HepG2 (cell line): ENCODE measurements around the gene JMJD7. TPM values are rescaled to one million over a fixed set of nuclear protein-coding genes. Genes with fewer than 3 reads are reported as not detected.

Experiments
- EP300 ChIP-seq, 3 experiments: sonication (generic) in 1 of 3; formaldehyde crosslinking in 1 of 3; IDR thresholded peaks; 2 replicates each; pipeline versions ENCODE4 v1.5.1 to v1.6.1; 2011 to 2020; ENCODE audit warnings: low read depth in 2 of 3, low read length in 2 of 3, borderline replicate concordance in 1 of 3, improper control_type of control experiment in 1 of 3, mild to moderate bottlenecking in 1 of 3, missing genetic modification reagents in 1 of 3, moderate library complexity in 1 of 3
- GATAD1 ChIP-seq: IDR thresholded peaks from 2 replicates; pipeline ENCODE4 v1.6.1; 2016; ENCODE audit warnings: missing genetic modification reagents, missing compliant biosample characterization
- JARID2 ChIP-seq: sonication (generic); formaldehyde crosslinking; IDR thresholded peaks from 2 replicates; pipeline ENCODE4 v1.8.1; 2023; ENCODE audit warnings: missing genetic modification reagents, inconsistent platforms; ENCODE audit not compliant: insufficient replicate concordance
- JUN ChIP-seq: sonication (generic); formaldehyde crosslinking; IDR thresholded peaks from 2 replicates; pipeline ENCODE4 v1.4.0; 2020; ENCODE audit warnings: mild to moderate bottlenecking, missing genetic modification reagents
- MYNN ChIP-seq: sonication (generic); formaldehyde crosslinking; IDR thresholded peaks from 2 replicates; pipeline ENCODE4 v1.4.0; 2020; ENCODE audit warnings: mild to moderate bottlenecking, low read depth, missing genetic modification reagents
- NAIF1 ChIP-seq: sonication (generic); formaldehyde crosslinking; IDR thresholded peaks from 2 replicates; pipeline ENCODE4 v1.5.0; 2020; ENCODE audit warnings: mild to moderate bottlenecking, missing genetic modification reagents, borderline replicate concordance
- NFKBIZ ChIP-seq: IDR thresholded peaks from 2 replicates; pipeline ENCODE4 v1.6.1; 2018; ENCODE audit warnings: missing genetic modification reagents, missing compliant biosample characterization
- PBX2 ChIP-seq: IDR thresholded peaks from 2 replicates; pipeline ENCODE4 v1.6.1; 2016; ENCODE audit warnings: control low read depth
- POGZ ChIP-seq: sonication (generic); formaldehyde crosslinking; IDR thresholded peaks from 2 replicates; pipeline ENCODE4 v1.4.0; 2020; ENCODE audit warnings: mild to moderate bottlenecking, missing genetic modification reagents
- RORA ChIP-seq: sonication (generic); formaldehyde crosslinking; IDR thresholded peaks from 2 replicates; pipeline ENCODE4 v1.5.0; 2020; ENCODE audit warnings: mild to moderate bottlenecking, missing genetic modification reagents, moderate library complexity
- TARDBP ChIP-seq: sonication (generic); formaldehyde crosslinking; IDR thresholded peaks from 2 replicates; pipeline ENCODE4 v1.8.0; 2022; ENCODE audit warnings: mild to moderate bottlenecking, missing genetic modification reagents
- ZBTB43 ChIP-seq: sonication (generic); formaldehyde crosslinking; conservative IDR thresholded peaks from 2 replicates; pipeline ENCODE4 v1.4.0; 2020; ENCODE audit warnings: missing genetic modification reagents
- ZIK1 ChIP-seq: sonication (generic); formaldehyde crosslinking; IDR thresholded peaks from 2 replicates; pipeline ENCODE4 v1.5.0; 2020; ENCODE audit warnings: mild to moderate bottlenecking, low read depth, missing genetic modification reagents, borderline replicate concordance
- ZNF10 ChIP-seq: sonication (generic); formaldehyde crosslinking; IDR thresholded peaks from 2 replicates; pipeline ENCODE4 v1.4.0; 2020; ENCODE audit warnings: mild to moderate bottlenecking, low read depth, missing genetic modification reagents, borderline replicate concordance
- ZNF296 ChIP-seq: sonication (generic); formaldehyde crosslinking; conservative IDR thresholded peaks from 2 replicates; pipeline ENCODE4 v1.5.0; 2020; ENCODE audit warnings: mild to moderate bottlenecking, missing genetic modification reagents
- ZNF468 ChIP-seq: sonication (generic); formaldehyde crosslinking; IDR thresholded peaks from 2 replicates; pipeline ENCODE4 v1.8.0; 2022; ENCODE audit warnings: mild to moderate bottlenecking, moderate library complexity, missing genetic modification reagents
- ZNF687 ChIP-seq: sonication (generic); formaldehyde crosslinking; IDR thresholded peaks from 2 replicates; pipeline ENCODE4 v1.5.1; 2020; ENCODE audit warnings: mild to moderate bottlenecking, missing genetic modification reagents, moderate library complexity
- polyA plus RNA-seq, 8 experiments: library from polyadenylated mRNA; depleted of rRNA in 3 of 8; stranded (reverse) in 7 of 8; unstranded in 1 of 8; fragments of >200 nt; fragmentation: Illumina TruSeq in 4 of 8; extraction: Trizol in 4 of 8; gene quantifications; 2 replicates each; pipeline versions ENCODE4 v1.2.1 to v1.2.3, GENCODE V29; 2011 to 2016; ENCODE audit warnings: low read depth in 4 of 8, missing spikeins in 1 of 8, mixed read lengths in 1 of 8; ENCODE audit not compliant: insufficient read depth in 1 of 8
- total RNA-seq, 5 experiments: library from RNA; depleted of rRNA; stranded (reverse); fragments of >200 nt; fragmentation: Illumina TruSeq; extraction: Trizol; gene quantifications; 2 replicates each; pipeline ENCODE4 v1.2.3, GENCODE V29; 2016; ENCODE audit warnings: low read depth in 1 of 5
- TF ChIP-seq, protein P1 (sequence below): sonication (generic); formaldehyde crosslinking; IDR thresholded peaks from 2 replicates; pipeline ENCODE4 v1.5.1; 2020; ENCODE audit warnings: missing genetic modification reagents, mild to moderate bottlenecking, borderline replicate concordance
- TF ChIP-seq, protein P2 (sequence below): sonication (generic); formaldehyde crosslinking; IDR thresholded peaks from 2 replicates; pipeline ENCODE4 v1.4.0; 2020; ENCODE audit warnings: missing genetic modification reagents

Gene JMJD7
- total and polyA plus RNA-seq, 2 of the 13 experiments (the other 11 are each of a cell fraction or from before 2014, with no cell fraction given) = 6.4 to 7.1 TPM

DNA sequence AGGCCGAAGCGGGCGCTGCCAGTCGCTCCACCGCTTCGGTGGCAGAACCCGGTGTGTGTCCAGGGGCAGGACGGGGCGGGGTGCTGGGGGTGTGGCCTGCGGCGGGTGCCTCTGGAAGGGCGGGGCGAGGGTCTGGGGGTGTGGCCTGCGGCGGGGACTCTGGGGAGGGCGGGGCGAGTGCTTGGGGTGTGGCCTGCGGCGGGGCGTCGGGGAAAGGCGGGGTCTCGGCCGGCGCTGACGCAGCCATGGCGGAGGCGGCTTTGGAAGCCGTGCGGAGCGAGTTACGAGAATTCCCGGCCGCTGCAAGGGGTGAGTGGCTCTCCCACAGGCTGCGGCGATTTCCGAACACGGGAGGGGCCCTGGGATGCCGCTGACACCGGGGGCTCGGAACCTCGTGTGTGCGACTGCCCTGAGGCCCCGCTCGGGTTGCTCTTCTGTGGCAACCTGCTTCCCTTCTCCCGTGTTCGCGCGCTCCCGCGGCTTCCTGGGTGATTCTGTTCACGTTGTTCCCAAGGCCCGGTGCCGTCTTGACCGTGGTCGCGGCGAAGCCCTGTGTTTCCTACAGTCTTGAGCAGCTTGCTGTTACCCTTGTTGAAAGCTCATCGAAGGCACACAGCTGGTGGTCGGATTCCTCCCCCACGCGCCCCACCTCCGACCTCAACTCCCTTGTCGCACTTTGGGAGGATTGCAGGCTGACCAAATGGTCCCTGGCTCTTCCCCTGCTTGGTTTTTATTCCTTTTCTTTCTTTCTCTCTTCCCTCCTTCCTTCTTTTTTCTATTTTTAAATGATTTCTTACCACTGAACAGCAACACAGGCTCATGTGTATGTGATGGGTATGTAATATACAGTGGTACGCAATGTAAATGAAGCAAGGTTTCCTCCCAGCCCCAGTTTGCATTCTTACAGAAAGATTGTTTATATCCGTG is at the start of gene JMJD7 (continued):
- TF ChIP-seq ZNF10 (CRISPR knock-in tag) (no peak), TARDBP (CRISPR knock-in tag) (no peak), JUN (CRISPR knock-in tag) (no peak), NFKBIZ (CRISPR knock-in tag) (no peak), ZIK1 (CRISPR knock-in tag) (peak; percentile 37; the same call in 1 of the 2 replicates), RORA (CRISPR knock-in tag) (no peak), NAIF1 (CRISPR knock-in tag) (peak; percentile 91), GATAD1 (peak; percentile 50), EP300 (IDR thresholded peaks at IDR 0.05; ENCODE audit: low read depth in 2 of 2, low read length in 2 of 2) (no peak), EP300 (CRISPR knock-in tag; IDR thresholded peaks at IDR 0.05; ENCODE audit: borderline replicate concordance) (no peak), ZNF296 (0 out of 2 replicates have a peak, but pooled peaks have one; percentile 59), JARID2 (no peak), ZNF687 (CRISPR knock-in tag) (peak; percentile 82), ZBTB43 (CRISPR knock-in tag) (no peak), ZNF468 (CRISPR knock-in tag) (no peak), PBX2 (CRISPR knock-in tag) (no peak), POGZ (CRISPR knock-in tag) (peak; percentile 16; the same call in 1 of the 2 replicates), MYNN (CRISPR knock-in tag) (no peak)
- TF ChIP-seq, protein P1, sequence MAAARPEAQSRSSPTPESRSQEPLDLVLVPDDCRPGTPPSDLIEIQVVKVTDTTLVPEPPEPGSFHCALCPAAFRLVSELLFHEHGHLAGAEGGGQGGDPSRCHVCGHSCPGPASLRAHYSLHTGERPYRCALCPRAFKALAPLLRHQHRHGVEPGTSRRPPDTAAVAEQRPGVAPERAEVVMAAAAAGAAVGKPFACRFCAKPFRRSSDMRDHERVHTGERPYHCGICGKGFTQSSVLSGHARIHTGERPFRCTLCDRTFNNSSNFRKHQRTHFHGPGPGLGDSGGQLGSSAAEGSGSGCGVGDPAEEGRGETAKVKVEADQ (CRISPR knock-in tag) = no peak
- TF ChIP-seq, protein P2, sequence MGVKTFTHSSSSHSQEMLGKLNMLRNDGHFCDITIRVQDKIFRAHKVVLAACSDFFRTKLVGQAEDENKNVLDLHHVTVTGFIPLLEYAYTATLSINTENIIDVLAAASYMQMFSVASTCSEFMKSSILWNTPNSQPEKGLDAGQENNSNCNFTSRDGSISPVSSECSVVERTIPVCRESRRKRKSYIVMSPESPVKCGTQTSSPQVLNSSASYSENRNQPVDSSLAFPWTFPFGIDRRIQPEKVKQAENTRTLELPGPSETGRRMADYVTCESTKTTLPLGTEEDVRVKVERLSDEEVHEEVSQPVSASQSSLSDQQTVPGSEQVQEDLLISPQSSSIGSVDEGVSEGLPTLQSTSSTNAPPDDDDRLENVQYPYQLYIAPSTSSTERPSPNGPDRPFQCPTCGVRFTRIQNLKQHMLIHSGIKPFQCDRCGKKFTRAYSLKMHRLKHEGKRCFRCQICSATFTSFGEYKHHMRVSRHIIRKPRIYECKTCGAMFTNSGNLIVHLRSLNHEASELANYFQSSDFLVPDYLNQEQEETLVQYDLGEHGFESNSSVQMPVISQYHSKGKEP (CRISPR knock-in tag) = no peak
